ENCODE measurements around the gene RAD51AP2.

Gene RAD51AP2

GRCh38 chr2:17482651-17483050 is 35.6 kb downstream of the RAD51AP2 start:
- Histone ChIP-seq H3K4me1 (ENCODE audit: insufficient read depth, low read length, poor library complexity, severe bottlenecking) (no peaks in the 10 kb centered on the region), H3K9me2 (replicated peaks; ENCODE audit: low read depth, low read length) (no peaks in the 10 kb centered on the region), H3K4me2 (ENCODE audit: low read depth, low read length, poor library complexity, severe bottlenecking) (no peak overlapping the region), H3F3A (ENCODE audit: low read depth) (no peaks in the 10 kb centered on the region), H4K20me1 (ENCODE audit: insufficient read depth, low read length, poor library complexity, severe bottlenecking) (no peaks in the 10 kb centered on the region), H3K79me2 (ENCODE audit: insufficient read depth, low read length) (no peaks in the 10 kb centered on the region), H3K27me3 (ENCODE audit: insufficient read depth, low read length, poor library complexity, severe bottlenecking) (no peaks in the 10 kb centered on the region), H3K9ac (ENCODE audit: low read depth, low read length, poor library complexity, severe bottlenecking) (no peak overlapping the region), H3K36me3 (ENCODE audit: insufficient read depth, low read length) (no peaks in the 10 kb centered on the region), H2AFZ (ENCODE audit: low read length) (no peak overlapping the region), H3K4me3 (ENCODE audit: low read length, poor library complexity, severe bottlenecking) (no peak overlapping the region), H3K9me3 (ENCODE audit: insufficient read depth, low read depth, low read length) (no peaks in the 10 kb centered on the region)
- no peak for TF ChIP-seq CTCF (conservative IDR thresholded peaks at IDR 0.05; ENCODE audit: low read length)
- TF ChIP-seq EZH2phosphoT487 (IDR thresholded peaks at IDR 0.05; ENCODE audit: borderline replicate concordance) = no peak

DNA sequence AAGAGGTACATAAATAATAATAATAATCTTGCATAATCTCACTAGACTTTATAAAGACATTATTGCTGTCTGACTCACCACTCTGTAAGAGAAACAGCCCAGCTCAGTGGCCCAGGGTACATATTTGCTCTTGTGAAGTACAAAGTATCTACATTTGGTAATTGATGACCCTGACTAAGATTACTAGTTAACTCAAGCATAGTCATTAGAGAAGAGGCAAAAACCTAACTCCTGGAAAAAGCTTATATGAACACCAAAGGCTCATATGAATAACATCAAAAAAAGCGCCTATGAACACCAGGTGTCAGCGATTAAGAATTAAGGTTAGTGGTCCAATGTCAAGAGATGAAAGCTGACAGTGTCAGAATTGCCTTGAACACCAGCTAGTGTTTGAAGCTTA is 38.4 kb downstream of the RAD51AP2 start:
- Histone ChIP-seq H3K4me2 (ENCODE audit: low read depth, low read length, poor library complexity, severe bottlenecking) (no peak overlapping the region), H3K4me3 (ENCODE audit: low read length, poor library complexity, severe bottlenecking) (no peak overlapping the region)
- no peak for TF ChIP-seq CTCF (conservative IDR thresholded peaks at IDR 0.05; ENCODE audit: low read length)
- no peak for TF ChIP-seq EZH2phosphoT487 (IDR thresholded peaks at IDR 0.05; ENCODE audit: borderline replicate concordance)

DNA sequence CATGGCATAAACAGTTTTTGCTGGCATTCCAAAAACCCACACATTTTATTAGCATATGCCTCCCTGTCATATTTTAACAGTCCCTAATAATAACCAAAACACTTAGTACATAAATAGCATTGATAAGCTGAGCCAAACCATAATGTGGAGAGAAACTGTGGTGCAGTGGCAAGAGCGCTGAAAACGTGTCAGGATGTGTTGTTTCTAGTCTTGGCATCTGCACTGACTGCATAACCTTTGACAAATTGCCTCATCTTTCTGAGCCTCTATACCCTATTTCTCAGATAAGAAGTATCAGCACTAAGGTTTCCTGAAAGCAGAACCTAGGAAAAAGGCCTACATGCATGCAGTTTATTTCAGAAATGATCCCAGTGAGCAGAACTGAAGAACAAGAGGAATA is 41.4 kb downstream of the RAD51AP2 start:
- no peaks in the 10 kb centered on the region for H3K4me1 ChIP-seq (ENCODE audit: insufficient read depth, low read length, poor library complexity, severe bottlenecking)
- H2AFZ ChIP-seq (ENCODE audit: low read length) = no peak overlapping the region
- H3F3A ChIP-seq (ENCODE audit: low read depth) = no peaks in the 10 kb centered on the region
- no peaks in the 10 kb centered on the region for H3K27me3 ChIP-seq (ENCODE audit: insufficient read depth, low read length, poor library complexity, severe bottlenecking)
- H3K9me2 ChIP-seq (replicated peaks; ENCODE audit: low read depth, low read length) = no peaks in the 10 kb centered on the region
- H3K36me3 ChIP-seq (ENCODE audit: insufficient read depth, low read length) = no peaks in the 10 kb centered on the region
- H3K9me3 ChIP-seq (ENCODE audit: insufficient read depth, low read depth, low read length) = no peaks in the 10 kb centered on the region
- TF ChIP-seq CTCF (conservative IDR thresholded peaks at IDR 0.05; ENCODE audit: low read length) (no peak), EZH2phosphoT487 (IDR thresholded peaks at IDR 0.05; ENCODE audit: borderline replicate concordance) (no peak)
- H3K9ac ChIP-seq (ENCODE audit: low read depth, low read length, poor library complexity, severe bottlenecking) = no peak overlapping the region
- no peaks in the 10 kb centered on the region for H3K79me2 ChIP-seq (ENCODE audit: insufficient read depth, low read length)
- no peaks in the 10 kb centered on the region for H4K20me1 ChIP-seq (ENCODE audit: insufficient read depth, low read length, poor library complexity, severe bottlenecking)
- H3K4me2 ChIP-seq (ENCODE audit: low read depth, low read length, poor library complexity, severe bottlenecking) = no peak overlapping the region
- H3K4me3 ChIP-seq (ENCODE audit: low read length, poor library complexity, severe bottlenecking) = no peak overlapping the region

More for the DNA sequence above, 38.4 kb downstream of the RAD51AP2 start:
- Histone ChIP-seq H3K36me3 (ENCODE audit: insufficient read depth, low read length) (no peaks in the 10 kb centered on the region), H4K20me1 (ENCODE audit: insufficient read depth, low read length, poor library complexity, severe bottlenecking) (no peaks in the 10 kb centered on the region), H3F3A (ENCODE audit: low read depth) (no peaks in the 10 kb centered on the region), H2AFZ (ENCODE audit: low read length) (no peak overlapping the region), H3K9me2 (replicated peaks; ENCODE audit: low read depth, low read length) (no peaks in the 10 kb centered on the region), H3K9me3 (ENCODE audit: insufficient read depth, low read depth, low read length) (no peaks in the 10 kb centered on the region), H3K4me1 (ENCODE audit: insufficient read depth, low read length, poor library complexity, severe bottlenecking) (no peaks in the 10 kb centered on the region), H3K79me2 (ENCODE audit: insufficient read depth, low read length) (no peaks in the 10 kb centered on the region), H3K27me3 (ENCODE audit: insufficient read depth, low read length, poor library complexity, severe bottlenecking) (no peaks in the 10 kb centered on the region), H3K9ac (ENCODE audit: low read depth, low read length, poor library complexity, severe bottlenecking) (no peak overlapping the region)
